ENCODE results near the gene ADAMTS2. TPM values are rescaled to one million over a fixed set of nuclear protein-coding genes. Genes with fewer than 3 reads are reported as not detected.

ADAMTS2 gene
- total RNA-seq, 1 donor from 2014 or later, result not detected

- no peak for TF ChIP-seq CTCF (IDR thresholded peaks at IDR 0.05)
- no peak for DNase-seq
- H3K4me1 Mint-ChIP-seq, result no peaks in the 10 kb centered on the region
- no peaks in the 10 kb centered on the region for H3K36me3 Mint-ChIP-seq (ENCODE audit: low read depth)
- no peaks in the 10 kb centered on the region for H3K27me3 Mint-ChIP-seq
- no peak overlapping the region for H3K4me3 Mint-ChIP-seq
- no peaks in the 10 kb centered on the region for H3K9me3 Mint-ChIP-seq
- no peak for ATAC-seq (ENCODE audit: low read depth)
- CTCF ChIA-PET, result no interaction called here
- intact Hi-C loops (cut with micrococcal nuclease), result no loop called here
- POLR2A ChIA-PET, result no interaction called here
- no peak overlapping the region for H3K27ac Mint-ChIP-seq
Measured at GRCh38 chr5:179199246-179199645, 146.0 kb downstream of the ADAMTS2 start.

- H3K9me3 Mint-ChIP-seq, result no peaks in the 10 kb centered on the region
- no peak overlapping the region for H3K4me3 Mint-ChIP-seq
- DNase-seq (no peak), ATAC-seq (ENCODE audit: low read depth) (no peak)
- ChIA-PET CTCF (no interaction called here), POLR2A (no interaction called here)
- intact Hi-C loops (cut with micrococcal nuclease), result no loop called here
- H3K4me1 Mint-ChIP-seq, result no peaks in the 10 kb centered on the region
- TF ChIP-seq CTCF (IDR thresholded peaks at IDR 0.05), result no peak
- H3K27me3 Mint-ChIP-seq, result no peaks in the 10 kb centered on the region
- H3K27ac Mint-ChIP-seq, result no peak overlapping the region
- no peaks in the 10 kb centered on the region for H3K36me3 Mint-ChIP-seq (ENCODE audit: low read depth)
Measured at GRCh38 chr5:179198825-179199224, 146.4 kb downstream of the ADAMTS2 start.

GRCh38 chr5:179196405-179197079 is 148.7 kb downstream of the ADAMTS2 start:
- no peaks in the 10 kb centered on the region for H3K9me3 Mint-ChIP-seq
- DNase-seq (no peak), ATAC-seq (ENCODE audit: low read depth) (no peak)
- ChIA-PET CTCF (no interaction called here), POLR2A (no interaction called here)
- intact Hi-C loops (cut with micrococcal nuclease), result no loop called here
- TF ChIP-seq CTCF (IDR thresholded peaks at IDR 0.05), result no peak
- no peak overlapping the region for H3K27ac Mint-ChIP-seq
- no peaks in the 10 kb centered on the region for H3K36me3 Mint-ChIP-seq (ENCODE audit: low read depth)
- H3K4me3 Mint-ChIP-seq, result no peak overlapping the region
- no peaks in the 10 kb centered on the region for H3K27me3 Mint-ChIP-seq
- H3K4me1 Mint-ChIP-seq, result no peaks in the 10 kb centered on the region

GRCh38 chr5:179195561-179196404 is 149.5 kb downstream of the ADAMTS2 start:
- CTCF ChIA-PET, result no interaction called here
- H3K4me3 Mint-ChIP-seq, result no peak overlapping the region
- TF ChIP-seq CTCF (IDR thresholded peaks at IDR 0.05), result no peak
- intact Hi-C loops (cut with micrococcal nuclease), result no loop called here
- H3K27me3 Mint-ChIP-seq, result no peaks in the 10 kb centered on the region
- no peaks in the 10 kb centered on the region for H3K36me3 Mint-ChIP-seq (ENCODE audit: low read depth)
- POLR2A ChIA-PET, result no interaction called here
- H3K4me1 Mint-ChIP-seq, result no peaks in the 10 kb centered on the region
- H3K27ac Mint-ChIP-seq, result no peak overlapping the region
- DNase-seq (no peak), ATAC-seq (ENCODE audit: low read depth) (no peak)
- no peaks in the 10 kb centered on the region for H3K9me3 Mint-ChIP-seq

- ChIA-PET CTCF (no interaction called here), POLR2A (no interaction called here)
- Mint-ChIP-seq H3K36me3 (ENCODE audit: low read depth) (no peaks in the 10 kb centered on the region), H3K9me3 (no peaks in the 10 kb centered on the region), H3K27me3 (no peaks in the 10 kb centered on the region), H3K4me1 (no peaks in the 10 kb centered on the region), H3K4me3 (no peak overlapping the region), H3K27ac (no peak overlapping the region)
- no peak for TF ChIP-seq CTCF (IDR thresholded peaks at IDR 0.05)
- DNase-seq, result no peak
- no peak for ATAC-seq (ENCODE audit: low read depth)
- intact Hi-C loops (cut with micrococcal nuclease), result no loop called here
Measured at GRCh38 chr5:179194941-179195381, 150.3 kb downstream of the ADAMTS2 start.

Data from activated B cell treated with CpG ODN at 0.5 μM for 24 hours (primary cell).